HG02610 (cell line): ENCODE results near the gene SLAIN1.
"Not testable (repeated sequence)": the region's sequence is repeated elsewhere in the genome, so short reads cannot be mapped to it uniquely, and the experiment has no call there.

Experiments used
- ATAC-seq: cut with Tn5 transposase; IDR thresholded peaks from one replicate; pipeline ENCODE4 v1.9.1; 2021; ENCODE audit warnings: mild to moderate bottlenecking, moderate library complexity; ENCODE audit not compliant: unreplicated experiment

The SLAIN1 gene

GRCh38 chr13:77697217-77698103 lies at the start of gene SLAIN1:
SLAIN1 (plus strand) TSS chr13:77697687; CDS start chr13:77697914, 227 bp downstream.
- ATAC-seq = peak; percentile 79

GRCh38 chr13:77650409-77650808 lies 47.1 kb upstream of the SLAIN1 start:
- no peak for ATAC-seq

GRCh38 chr13:77653301-77653700 lies 44.2 kb upstream of the SLAIN1 start:
- no peak for ATAC-seq

- ATAC-seq = not testable (repeated sequence)
Measured at GRCh38 chr13:77660016-77660415, 37.5 kb upstream of the SLAIN1 start.

GRCh38 chr13:77660841-77661250 lies 36.6 kb upstream of the SLAIN1 start:
- no peak for ATAC-seq

- ATAC-seq = not testable (repeated sequence)
Measured at GRCh38 chr13:77662301-77662700, 35.2 kb upstream of the SLAIN1 start.

GRCh38 chr13:77662831-77663230 lies 34.7 kb upstream of the SLAIN1 start:
- ATAC-seq = not testable (repeated sequence)

GRCh38 chr13:77674852-77675251 lies 22.6 kb upstream of the SLAIN1 start:
- ATAC-seq = no peak

GRCh38 chr13:77678691-77679235 lies 18.7 kb upstream of the SLAIN1 start:
- no peak for ATAC-seq

GRCh38 chr13:77687799-77688198 lies 9.7 kb upstream of the SLAIN1 start:
- no peak for ATAC-seq

- ATAC-seq = no peak
Measured at GRCh38 chr13:77691871-77692270, 5.6 kb upstream of the SLAIN1 start.

GRCh38 chr13:77692746-77693448 lies 4.6 kb upstream of the SLAIN1 start:
- ATAC-seq = no peak

- ATAC-seq = no peak
Measured at GRCh38 chr13:77693449-77693940, 4.0 kb upstream of the SLAIN1 start.

- no peak for ATAC-seq
Measured at GRCh38 chr13:77696006-77696878, 1.2 kb upstream of the SLAIN1 start.

- peak; percentile 1 for ATAC-seq
Measured at GRCh38 chr13:77696879-77697216, 639 bp upstream of the SLAIN1 start.

GRCh38 chr13:77698201-77699058 lies 943 bp downstream of the SLAIN1 start:
- peak; percentile 20 for ATAC-seq

GRCh38 chr13:77699059-77699680 lies 1.7 kb downstream of the SLAIN1 start:
- ATAC-seq = no peak

- no peak for ATAC-seq
Measured at GRCh38 chr13:77701305-77701704, 3.8 kb downstream of the SLAIN1 start.

- no peak for ATAC-seq
Measured at GRCh38 chr13:77702366-77702765, 4.9 kb downstream of the SLAIN1 start.
